Gastroesophageal sphincter (tissue), 4 donors: ENCODE results near the gene NTSR1. TPM values are rescaled to one million over a fixed set of nuclear protein-coding genes. Genes with fewer than 3 reads are reported as not detected.
A peak's percentile ranks its signal among the peaks of the same experiment; 100 is the strongest.

Source experiments
- ATAC-seq: fragments of 150-250 bp; one replicate; pipeline ENCODE4 v1.9.1; 2016; ENCODE audit warnings: mild to moderate bottlenecking, moderate library complexity
- H3K27ac ChIP-seq, 4 donors: fragments of 200-600 bp; sonication (generic) in 3 of 4; 1 replicate in 3 of 4; 2 replicates in 1 of 4; pipeline ENCODE4 v1.5.1; 2016 to 2019
- H3K27me3 ChIP-seq: fragments of 200-600 bp; sonication (generic); one replicate; pipeline ENCODE4 v1.5.1; 2019
- H3K36me3 ChIP-seq, 2 donors: fragments of 200-600 bp; sonication (generic); one replicate each; pipeline ENCODE4 v1.5.1; 2019; ENCODE audit warnings: control low read depth in 1 of 2
- H3K4me1 ChIP-seq, 3 donors: fragments of 200-600 bp; sonication (generic); 1 replicate in 2 of 3; 2 replicates in 1 of 3; pipeline ENCODE4 v1.5.1; 2016 to 2019; ENCODE audit warnings: control low read depth in 2 of 3
- H3K4me3 ChIP-seq, 2 donors: fragments of 200-600 bp; sonication (generic); one replicate each; pipeline ENCODE4 v1.5.1; 2019; ENCODE audit warnings: mild to moderate bottlenecking in 1 of 2, moderate library complexity in 1 of 2
- H3K9me3 ChIP-seq, 3 donors: fragments of 200-600 bp; sonication (generic); one replicate each; pipeline ENCODE4 v1.5.1; 2017 to 2019; ENCODE audit warnings: control low read depth in 2 of 3
- EP300 ChIP-seq: sonication (generic); formaldehyde crosslinking; IDR thresholded peaks from one replicate; pipeline ENCODE4 v1.6.1; 2017; ENCODE audit warnings: antibody characterized with exemption, mild to moderate bottlenecking
- POLR2A ChIP-seq, 2 donors: fragments of 450-650 bp; IDR thresholded peaks; one replicate each; pipeline ENCODE4 v1.6.1; 2017; ENCODE audit warnings: antibody characterized with exemption in 2 of 2, mild to moderate bottlenecking in 2 of 2, moderate library complexity in 1 of 2
- POLR2AphosphoS5 ChIP-seq: sonication (generic); formaldehyde crosslinking; IDR thresholded peaks from one replicate; pipeline ENCODE4 v1.6.1; 2017; ENCODE audit warnings: antibody characterized with exemption
- WGBS, 2 donors: methylation state at CpG; one replicate each; pipeline ENCODE4 v1.1.5; 2018; ENCODE audit warnings: low coverage in 1 of 2; 5-methylcytosine and 5-hydroxymethylcytosine counted together
- total RNA-seq, 4 donors: library from RNA; depleted of rRNA; stranded (reverse); fragments of >200 nt; gene quantifications; one replicate each; pipeline ENCODE4 v1.1.0, GENCODE V29; 2016
- TF ChIP-seq, protein P1 (sequence below), 4 experiments: fragments of 200-600 bp in 2 of 4; fragments of 450-650 bp in 2 of 4; sonication (generic) in 1 of 4; IDR thresholded peaks; one replicate each; pipeline ENCODE4 v1.5.1; 2017 to 2019; ENCODE audit warnings: antibody characterized with exemption in 4 of 4, mild to moderate bottlenecking in 2 of 4, moderate library complexity in 2 of 4

Gene NTSR1
- total RNA-seq, 4 donors from 2014 or later: 0.13 to 0.85 (median 0.19) TPM

DNA sequence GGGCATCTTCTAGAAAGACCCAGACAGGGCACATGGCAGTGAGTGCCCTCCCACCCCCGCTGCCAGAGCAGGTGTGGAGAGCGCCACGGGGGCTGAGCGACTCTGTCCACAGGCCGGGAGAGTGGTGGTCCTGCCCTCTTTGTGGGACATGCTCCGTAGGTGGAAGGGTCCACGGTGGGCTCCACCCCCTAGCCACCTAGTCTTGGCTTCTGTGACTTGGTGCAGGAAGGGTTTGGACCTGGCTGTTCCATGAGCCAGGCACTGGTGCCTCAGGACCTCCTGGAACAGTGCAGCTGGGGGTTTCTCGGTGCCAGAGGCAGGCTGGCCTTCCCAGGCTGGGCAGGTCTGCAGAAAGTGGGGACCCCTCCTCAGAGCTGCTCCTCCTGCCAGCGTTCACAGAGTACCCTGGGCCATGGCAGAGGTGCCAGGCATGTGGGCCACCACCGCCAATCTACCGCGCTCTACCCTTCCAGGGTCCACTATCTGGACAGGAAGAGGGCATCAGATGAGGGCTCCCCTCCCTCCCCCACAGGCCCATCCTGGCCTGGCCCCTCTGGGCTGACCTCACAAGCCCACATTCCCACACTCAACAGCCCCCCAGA lies 43.4 kb upstream of the NTSR1 start:
- Histone ChIP-seq H3K27me3 (peaks cover 7% of the 10 kb centered on the region), H3K27ac (no peak overlapping the region), H3K36me3 (peaks cover 0 to 6% of the 10 kb centered on the region in 2 donors), H3K4me3 (no peak overlapping the region), H3K9me3 (no peaks in the 10 kb centered on the region), H3K4me1 (peaks cover 0 to 25% (median 0%) of the 10 kb centered on the region in 3 donors)
- TF ChIP-seq EP300: no peak
- no peak for ATAC-seq
- 100% methylated on average over 3 of the region's 12 CpGs; no CpG with 5 or more reads in 1 of the 2 donors for WGBS, 2 donors

GRCh38 chr20:62665826-62666735 lies 42.6 kb upstream of the NTSR1 start:
- H3K4me3 ChIP-seq: no peak overlapping the region
- TF ChIP-seq, protein P1, sequence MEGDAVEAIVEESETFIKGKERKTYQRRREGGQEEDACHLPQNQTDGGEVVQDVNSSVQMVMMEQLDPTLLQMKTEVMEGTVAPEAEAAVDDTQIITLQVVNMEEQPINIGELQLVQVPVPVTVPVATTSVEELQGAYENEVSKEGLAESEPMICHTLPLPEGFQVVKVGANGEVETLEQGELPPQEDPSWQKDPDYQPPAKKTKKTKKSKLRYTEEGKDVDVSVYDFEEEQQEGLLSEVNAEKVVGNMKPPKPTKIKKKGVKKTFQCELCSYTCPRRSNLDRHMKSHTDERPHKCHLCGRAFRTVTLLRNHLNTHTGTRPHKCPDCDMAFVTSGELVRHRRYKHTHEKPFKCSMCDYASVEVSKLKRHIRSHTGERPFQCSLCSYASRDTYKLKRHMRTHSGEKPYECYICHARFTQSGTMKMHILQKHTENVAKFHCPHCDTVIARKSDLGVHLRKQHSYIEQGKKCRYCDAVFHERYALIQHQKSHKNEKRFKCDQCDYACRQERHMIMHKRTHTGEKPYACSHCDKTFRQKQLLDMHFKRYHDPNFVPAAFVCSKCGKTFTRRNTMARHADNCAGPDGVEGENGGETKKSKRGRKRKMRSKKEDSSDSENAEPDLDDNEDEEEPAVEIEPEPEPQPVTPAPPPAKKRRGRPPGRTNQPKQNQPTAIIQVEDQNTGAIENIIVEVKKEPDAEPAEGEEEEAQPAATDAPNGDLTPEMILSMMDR (IDR thresholded peaks at IDR 0.05): no peak
- no peak for TF ChIP-seq EP300
- TF ChIP-seq POLR2AphosphoS5: no peak
- peaks cover 0 to 25% (median 0%) of the 10 kb centered on the region in 3 donors for H3K4me1 ChIP-seq
- no peaks in the 10 kb centered on the region for H3K9me3 ChIP-seq
- no peak for ATAC-seq
- no peak overlapping the region for H3K27ac ChIP-seq
- H3K27me3 ChIP-seq: peaks cover 7% of the 10 kb centered on the region
- peaks cover 0 to 5% of the 10 kb centered on the region in 2 donors for H3K36me3 ChIP-seq
- WGBS, 2 donors: 50 to 75% methylated on average over 1 to 11 of the region's 33 CpGs

DNA sequence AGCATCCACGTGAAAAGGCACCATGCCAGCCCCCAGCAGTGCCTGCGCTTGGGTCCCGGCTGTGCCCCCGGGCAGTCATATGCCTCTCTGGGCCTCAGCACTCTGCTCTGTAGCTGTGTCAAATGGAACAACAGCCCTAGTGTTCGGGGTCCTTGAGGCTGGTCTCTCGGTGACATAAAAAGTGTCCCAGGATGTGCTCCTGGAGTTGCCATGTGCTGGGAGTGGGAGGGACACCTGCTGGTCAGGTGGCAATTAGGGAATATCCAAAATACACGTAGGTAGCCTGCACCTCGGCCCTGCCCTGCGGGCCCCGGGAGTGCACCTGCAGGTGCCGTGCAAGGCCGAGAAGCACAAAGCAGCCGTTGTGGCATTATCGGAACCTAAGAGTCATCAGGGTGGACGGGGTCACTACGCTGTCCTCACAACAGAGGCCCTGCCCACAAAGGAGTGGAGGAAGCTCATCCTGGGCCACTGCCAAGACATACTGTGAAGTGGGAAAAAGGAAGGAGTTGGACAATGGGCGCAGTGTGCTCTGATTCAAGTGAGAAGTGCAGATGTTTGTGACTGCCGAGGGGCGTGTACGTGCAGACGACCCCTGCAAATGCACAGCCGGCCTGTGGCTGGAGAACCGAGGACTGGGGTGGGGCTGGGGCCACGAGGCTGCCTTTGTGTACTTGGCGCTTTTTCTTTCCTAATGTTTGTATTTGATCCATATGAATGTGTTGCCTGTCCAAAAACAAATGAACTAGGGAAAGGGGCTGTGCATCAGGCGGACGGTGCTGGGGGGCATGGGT lies 41.7 kb upstream of the NTSR1 start:
- WGBS, 2 donors: 50 to 57% methylated on average over 2 to 13 of the region's 27 CpGs
- ATAC-seq: peak; percentile 34
- H3K27me3 ChIP-seq: peaks cover 7% of the 10 kb centered on the region
- H3K4me3 ChIP-seq: no peak overlapping the region
- no peaks in the 10 kb centered on the region for H3K36me3 ChIP-seq
- H3K4me1 ChIP-seq: peaks cover 0 to 25% (median 0%) of the 10 kb centered on the region in 3 donors
- no peak overlapping the region for H3K27ac ChIP-seq
- TF ChIP-seq POLR2AphosphoS5 (no peak), POLR2A (IDR thresholded peaks at IDR 0.05) (no peak), EP300 (no peak)
- TF ChIP-seq, protein P1 (IDR thresholded peaks at IDR 0.05): no peak
- no peaks in the 10 kb centered on the region for H3K9me3 ChIP-seq

- WGBS, 2 donors: 58 to 68% methylated on average over 5 to 11 of the region's 30 CpGs
- Histone ChIP-seq H3K27me3 (peaks cover 7% of the 10 kb centered on the region), H3K4me3 (no peak overlapping the region), H3K36me3 (no peaks in the 10 kb centered on the region), H3K9me3 (no peaks in the 10 kb centered on the region), H3K27ac (no peak overlapping the region), H3K4me1 (peaks cover 0 to 25% (median 0%) of the 10 kb centered on the region in 3 donors)
- no peak for ATAC-seq
- TF ChIP-seq, protein P1 (IDR thresholded peaks at IDR 0.05): no peak
- TF ChIP-seq POLR2A (IDR thresholded peaks at IDR 0.05): no peak
- no peak for TF ChIP-seq POLR2AphosphoS5
- no peak for TF ChIP-seq EP300
Measured at GRCh38 chr20:62667530-62668440, 40.9 kb upstream of the NTSR1 start.
